ENCODE data around the gene SARNP. TPM values are rescaled to one million over a fixed set of nuclear protein-coding genes. Genes with fewer than 3 reads are reported as not detected.

Gene SARNP
- total and polyA plus RNA-seq, 9 of the 15 experiments (the other 6 are each of a cell fraction or from before 2014, with no cell fraction given): 70.1 to 400 (median 198) TPM

DNA sequence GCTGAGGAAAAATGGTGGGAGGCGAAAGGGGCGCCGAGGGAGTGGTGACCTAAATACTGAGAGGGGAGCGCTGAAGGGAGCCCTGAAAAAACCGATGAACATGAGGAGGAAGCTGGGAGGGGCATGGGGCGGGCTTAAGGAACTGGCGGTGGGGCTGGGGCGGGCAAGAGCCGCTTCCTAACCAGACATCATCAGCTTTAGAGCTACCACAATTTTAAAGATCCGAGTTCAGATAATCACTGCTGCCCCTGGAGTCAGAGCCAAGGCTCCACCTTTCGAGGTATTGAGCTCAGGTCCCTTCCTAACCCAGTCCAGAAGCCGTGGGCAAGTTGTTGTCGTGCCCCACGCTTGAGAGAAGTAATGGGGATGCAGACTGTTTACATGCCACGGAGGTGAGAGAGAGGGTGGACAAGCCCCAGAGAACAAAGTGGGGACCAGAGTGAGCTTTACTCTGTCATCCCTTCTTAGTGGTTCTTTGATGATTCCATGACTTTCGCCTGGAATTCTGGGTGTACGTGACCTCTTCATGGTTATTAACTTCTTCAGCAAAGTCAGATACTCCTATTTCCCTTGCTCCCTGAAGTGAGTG lies 710 bp upstream of the SARNP start (continued):
- TF ChIP-seq, protein P1, sequence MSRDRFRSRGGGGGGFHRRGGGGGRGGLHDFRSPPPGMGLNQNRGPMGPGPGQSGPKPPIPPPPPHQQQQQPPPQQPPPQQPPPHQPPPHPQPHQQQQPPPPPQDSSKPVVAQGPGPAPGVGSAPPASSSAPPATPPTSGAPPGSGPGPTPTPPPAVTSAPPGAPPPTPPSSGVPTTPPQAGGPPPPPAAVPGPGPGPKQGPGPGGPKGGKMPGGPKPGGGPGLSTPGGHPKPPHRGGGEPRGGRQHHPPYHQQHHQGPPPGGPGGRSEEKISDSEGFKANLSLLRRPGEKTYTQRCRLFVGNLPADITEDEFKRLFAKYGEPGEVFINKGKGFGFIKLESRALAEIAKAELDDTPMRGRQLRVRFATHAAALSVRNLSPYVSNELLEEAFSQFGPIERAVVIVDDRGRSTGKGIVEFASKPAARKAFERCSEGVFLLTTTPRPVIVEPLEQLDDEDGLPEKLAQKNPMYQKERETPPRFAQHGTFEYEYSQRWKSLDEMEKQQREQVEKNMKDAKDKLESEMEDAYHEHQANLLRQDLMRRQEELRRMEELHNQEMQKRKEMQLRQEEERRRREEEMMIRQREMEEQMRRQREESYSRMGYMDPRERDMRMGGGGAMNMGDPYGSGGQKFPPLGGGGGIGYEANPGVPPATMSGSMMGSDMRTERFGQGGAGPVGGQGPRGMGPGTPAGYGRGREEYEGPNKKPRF (IDR thresholded peaks at IDR 0.05; ENCODE audit: low read depth, low read length): no peak
- TF ChIP-seq ZBTB1 (CRISPR knock-in tag; IDR thresholded peaks at IDR 0.05; ENCODE audit: borderline replicate concordance, low read depth) (no peak), MYNN (IDR thresholded peaks at IDR 0.05) (0 out of 2 replicates have a peak, but pooled peaks have one; percentile 5), MYNN (CRISPR knock-in tag; IDR thresholded peaks at IDR 0.05) (no peak), ZNF274 (IDR thresholded peaks at IDR 0.05; ENCODE audit: borderline replicate concordance, low read depth, low read length) (no peak), SRF (CRISPR knock-in tag; IDR thresholded peaks at IDR 0.05) (0 out of 4 replicates have a peak, but pooled peaks of 1 of the 2 experiments have one; percentile 39), TEAD1 (CRISPR knock-in tag; IDR thresholded peaks at IDR 0.05) (peak in 1 of 2 experiments; percentile 35; a peak in 1 of 4 replicates), MAFK (IDR thresholded peaks at IDR 0.05; ENCODE audit: low read length) (no peak)
- TF ChIP-seq, protein P2, sequence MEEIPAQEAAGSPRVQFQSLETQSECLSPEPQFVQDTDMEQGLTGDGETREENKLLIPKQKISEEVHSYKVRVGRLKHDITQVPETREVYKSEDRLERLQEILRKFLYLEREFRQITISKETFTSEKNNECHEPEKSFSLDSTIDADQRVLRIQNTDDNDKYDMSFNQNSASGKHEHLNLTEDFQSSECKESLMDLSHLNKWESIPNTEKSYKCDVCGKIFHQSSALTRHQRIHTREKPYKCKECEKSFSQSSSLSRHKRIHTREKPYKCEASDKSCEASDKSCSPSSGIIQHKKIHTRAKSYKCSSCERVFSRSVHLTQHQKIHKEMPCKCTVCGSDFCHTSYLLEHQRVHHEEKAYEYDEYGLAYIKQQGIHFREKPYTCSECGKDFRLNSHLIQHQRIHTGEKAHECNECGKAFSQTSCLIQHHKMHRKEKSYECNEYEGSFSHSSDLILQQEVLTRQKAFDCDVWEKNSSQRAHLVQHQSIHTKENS (CRISPR knock-in tag; IDR thresholded peaks at IDR 0.05): no peak
- TF ChIP-seq, protein P3, sequence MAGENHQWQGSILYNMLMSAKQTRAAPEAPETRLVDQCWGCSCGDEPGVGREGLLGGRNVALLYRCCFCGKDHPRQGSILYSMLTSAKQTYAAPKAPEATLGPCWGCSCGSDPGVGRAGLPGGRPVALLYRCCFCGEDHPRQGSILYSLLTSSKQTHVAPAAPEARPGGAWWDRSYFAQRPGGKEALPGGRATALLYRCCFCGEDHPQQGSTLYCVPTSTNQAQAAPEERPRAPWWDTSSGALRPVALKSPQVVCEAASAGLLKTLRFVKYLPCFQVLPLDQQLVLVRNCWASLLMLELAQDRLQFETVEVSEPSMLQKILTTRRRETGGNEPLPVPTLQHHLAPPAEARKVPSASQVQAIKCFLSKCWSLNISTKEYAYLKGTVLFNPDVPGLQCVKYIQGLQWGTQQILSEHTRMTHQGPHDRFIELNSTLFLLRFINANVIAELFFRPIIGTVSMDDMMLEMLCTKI (IDR thresholded peaks at IDR 0.05; ENCODE audit: partially characterized antibody): no peak
- TF ChIP-seq, protein P4, sequence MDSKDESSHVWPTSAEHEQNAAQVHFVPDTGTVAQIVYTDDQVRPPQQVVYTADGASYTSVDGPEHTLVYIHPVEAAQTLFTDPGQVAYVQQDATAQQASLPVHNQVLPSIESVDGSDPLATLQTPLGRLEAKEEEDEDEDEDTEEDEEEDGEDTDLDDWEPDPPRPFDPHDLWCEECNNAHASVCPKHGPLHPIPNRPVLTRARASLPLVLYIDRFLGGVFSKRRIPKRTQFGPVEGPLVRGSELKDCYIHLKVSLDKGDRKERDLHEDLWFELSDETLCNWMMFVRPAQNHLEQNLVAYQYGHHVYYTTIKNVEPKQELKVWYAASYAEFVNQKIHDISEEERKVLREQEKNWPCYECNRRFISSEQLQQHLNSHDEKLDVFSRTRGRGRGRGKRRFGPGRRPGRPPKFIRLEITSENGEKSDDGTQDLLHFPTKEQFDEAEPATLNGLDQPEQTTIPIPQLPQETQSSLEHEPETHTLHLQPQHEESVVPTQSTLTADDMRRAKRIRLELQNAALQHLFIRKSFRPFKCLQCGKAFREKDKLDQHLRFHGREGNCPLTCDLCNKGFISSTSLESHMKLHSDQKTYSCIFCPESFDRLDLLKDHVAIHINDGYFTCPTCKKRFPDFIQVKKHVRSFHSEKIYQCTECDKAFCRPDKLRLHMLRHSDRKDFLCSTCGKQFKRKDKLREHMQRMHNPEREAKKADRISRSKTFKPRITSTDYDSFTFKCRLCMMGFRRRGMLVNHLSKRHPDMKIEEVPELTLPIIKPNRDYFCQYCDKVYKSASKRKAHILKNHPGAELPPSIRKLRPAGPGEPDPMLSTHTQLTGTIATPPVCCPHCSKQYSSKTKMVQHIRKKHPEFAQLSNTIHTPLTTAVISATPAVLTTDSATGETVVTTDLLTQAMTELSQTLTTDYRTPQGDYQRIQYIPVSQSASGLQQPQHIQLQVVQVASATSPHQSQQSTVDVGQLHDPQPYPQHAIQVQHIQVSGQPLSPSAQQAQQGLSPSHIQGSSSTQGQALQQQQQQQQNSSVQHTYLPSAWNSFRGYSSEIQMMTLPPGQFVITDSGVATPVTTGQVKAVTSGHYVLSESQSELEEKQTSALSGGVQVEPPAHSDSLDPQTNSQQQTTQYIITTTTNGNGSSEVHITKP (IDR thresholded peaks at IDR 0.05; ENCODE audit: partially characterized antibody): no peak
- TF ChIP-seq, protein P5, sequence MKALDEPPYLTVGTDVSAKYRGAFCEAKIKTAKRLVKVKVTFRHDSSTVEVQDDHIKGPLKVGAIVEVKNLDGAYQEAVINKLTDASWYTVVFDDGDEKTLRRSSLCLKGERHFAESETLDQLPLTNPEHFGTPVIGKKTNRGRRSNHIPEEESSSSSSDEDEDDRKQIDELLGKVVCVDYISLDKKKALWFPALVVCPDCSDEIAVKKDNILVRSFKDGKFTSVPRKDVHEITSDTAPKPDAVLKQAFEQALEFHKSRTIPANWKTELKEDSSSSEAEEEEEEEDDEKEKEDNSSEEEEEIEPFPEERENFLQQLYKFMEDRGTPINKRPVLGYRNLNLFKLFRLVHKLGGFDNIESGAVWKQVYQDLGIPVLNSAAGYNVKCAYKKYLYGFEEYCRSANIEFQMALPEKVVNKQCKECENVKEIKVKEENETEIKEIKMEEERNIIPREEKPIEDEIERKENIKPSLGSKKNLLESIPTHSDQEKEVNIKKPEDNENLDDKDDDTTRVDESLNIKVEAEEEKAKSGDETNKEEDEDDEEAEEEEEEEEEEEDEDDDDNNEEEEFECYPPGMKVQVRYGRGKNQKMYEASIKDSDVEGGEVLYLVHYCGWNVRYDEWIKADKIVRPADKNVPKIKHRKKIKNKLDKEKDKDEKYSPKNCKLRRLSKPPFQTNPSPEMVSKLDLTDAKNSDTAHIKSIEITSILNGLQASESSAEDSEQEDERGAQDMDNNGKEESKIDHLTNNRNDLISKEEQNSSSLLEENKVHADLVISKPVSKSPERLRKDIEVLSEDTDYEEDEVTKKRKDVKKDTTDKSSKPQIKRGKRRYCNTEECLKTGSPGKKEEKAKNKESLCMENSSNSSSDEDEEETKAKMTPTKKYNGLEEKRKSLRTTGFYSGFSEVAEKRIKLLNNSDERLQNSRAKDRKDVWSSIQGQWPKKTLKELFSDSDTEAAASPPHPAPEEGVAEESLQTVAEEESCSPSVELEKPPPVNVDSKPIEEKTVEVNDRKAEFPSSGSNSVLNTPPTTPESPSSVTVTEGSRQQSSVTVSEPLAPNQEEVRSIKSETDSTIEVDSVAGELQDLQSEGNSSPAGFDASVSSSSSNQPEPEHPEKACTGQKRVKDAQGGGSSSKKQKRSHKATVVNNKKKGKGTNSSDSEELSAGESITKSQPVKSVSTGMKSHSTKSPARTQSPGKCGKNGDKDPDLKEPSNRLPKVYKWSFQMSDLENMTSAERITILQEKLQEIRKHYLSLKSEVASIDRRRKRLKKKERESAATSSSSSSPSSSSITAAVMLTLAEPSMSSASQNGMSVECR (CRISPR knock-in tag; IDR thresholded peaks at IDR 0.05): 0 out of 2 replicates have a peak, but pooled peaks have one; percentile 18

All from K562 (cell line).